Nephron (organoid): ENCODE results near the gene LRRC4C.

Experiments used
- H3K27ac Mint-ChIP-seq, 3 experiments: 2 replicates each; pipeline ENCODE4 v1.8.0; 2020; ENCODE audit warnings: mixed read lengths in 3 of 3, mild to moderate bottlenecking in 2 of 3, moderate library complexity in 1 of 3
- H3K27me3 Mint-ChIP-seq: 2 replicates; pipeline ENCODE4 v1.8.0; 2021; ENCODE audit warnings: low read depth, mild to moderate bottlenecking, moderate library complexity, mixed read lengths
- H3K36me3 Mint-ChIP-seq: 2 replicates; pipeline ENCODE4 v1.8.0; 2020; ENCODE audit warnings: low read depth, mixed read lengths
- H3K4me1 Mint-ChIP-seq: 2 replicates; pipeline ENCODE4 v1.8.0; 2020; ENCODE audit warnings: mixed read lengths
- H3K4me3 Mint-ChIP-seq, 3 experiments: 2 replicates each; pipeline ENCODE4 v1.8.0; 2020; ENCODE audit warnings: mild to moderate bottlenecking in 3 of 3, mixed read lengths in 3 of 3, moderate library complexity in 2 of 3
- H3K9me3 Mint-ChIP-seq: 2 replicates; pipeline ENCODE4 v1.8.0; 2020; ENCODE audit warnings: mixed read lengths
- TF ChIP-seq, protein P1 (sequence below), 3 experiments: fragments of 200-600 bp; sonication (generic); IDR thresholded peaks; one replicate each; pipeline ENCODE4 v1.5.0; 2021; ENCODE audit warnings: antibody characterized with exemption in 3 of 3; ENCODE audit not compliant: unreplicated experiment in 3 of 3

The LRRC4C gene

DNA sequence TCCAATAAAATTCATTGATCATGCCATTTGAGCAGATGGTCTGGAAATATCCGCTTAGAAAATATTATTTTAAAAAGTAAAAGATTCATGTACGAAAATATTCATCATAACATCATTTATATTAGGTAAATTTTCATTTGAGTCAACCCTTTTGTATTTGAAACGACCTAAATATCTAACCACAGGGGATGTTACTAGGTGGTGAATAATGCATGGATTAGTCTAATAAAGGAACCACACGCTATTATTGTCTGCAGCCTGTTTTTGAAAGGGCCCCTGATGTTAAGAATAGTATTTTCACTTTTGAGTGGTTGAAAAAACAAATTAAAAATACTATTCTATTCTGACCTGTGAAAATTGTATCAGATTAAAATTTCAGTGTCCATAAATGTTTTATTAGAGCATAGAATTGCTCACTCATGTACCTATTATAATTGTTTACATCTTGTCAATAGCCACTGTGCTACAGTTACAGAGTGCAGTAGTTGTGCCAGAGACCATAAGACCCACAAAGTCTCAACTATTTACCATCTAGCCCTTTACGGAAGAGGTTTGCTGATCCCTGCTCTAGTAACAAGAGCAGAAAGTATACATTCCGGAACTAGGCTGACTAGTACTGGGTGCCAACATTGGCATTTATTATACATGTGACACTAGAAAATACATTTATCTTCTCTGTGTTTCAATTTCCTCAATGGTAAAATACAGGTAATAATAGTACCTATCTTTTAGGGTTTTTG is 176.1 kb downstream of the LRRC4C start:
- Mint-ChIP-seq H3K27ac (no peak overlapping the region), H3K9me3 (no peaks in the 10 kb centered on the region), H3K4me1 (peaks cover 11% of the 10 kb centered on the region), H3K36me3 (no peaks in the 10 kb centered on the region), H3K27me3 (no peaks in the 10 kb centered on the region), H3K4me3 (no peak overlapping the region)
- TF ChIP-seq, protein P1, sequence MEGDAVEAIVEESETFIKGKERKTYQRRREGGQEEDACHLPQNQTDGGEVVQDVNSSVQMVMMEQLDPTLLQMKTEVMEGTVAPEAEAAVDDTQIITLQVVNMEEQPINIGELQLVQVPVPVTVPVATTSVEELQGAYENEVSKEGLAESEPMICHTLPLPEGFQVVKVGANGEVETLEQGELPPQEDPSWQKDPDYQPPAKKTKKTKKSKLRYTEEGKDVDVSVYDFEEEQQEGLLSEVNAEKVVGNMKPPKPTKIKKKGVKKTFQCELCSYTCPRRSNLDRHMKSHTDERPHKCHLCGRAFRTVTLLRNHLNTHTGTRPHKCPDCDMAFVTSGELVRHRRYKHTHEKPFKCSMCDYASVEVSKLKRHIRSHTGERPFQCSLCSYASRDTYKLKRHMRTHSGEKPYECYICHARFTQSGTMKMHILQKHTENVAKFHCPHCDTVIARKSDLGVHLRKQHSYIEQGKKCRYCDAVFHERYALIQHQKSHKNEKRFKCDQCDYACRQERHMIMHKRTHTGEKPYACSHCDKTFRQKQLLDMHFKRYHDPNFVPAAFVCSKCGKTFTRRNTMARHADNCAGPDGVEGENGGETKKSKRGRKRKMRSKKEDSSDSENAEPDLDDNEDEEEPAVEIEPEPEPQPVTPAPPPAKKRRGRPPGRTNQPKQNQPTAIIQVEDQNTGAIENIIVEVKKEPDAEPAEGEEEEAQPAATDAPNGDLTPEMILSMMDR (IDR thresholded peaks at IDR 0.05; ENCODE audit: unreplicated experiment in 3 of 3), result no peak

DNA sequence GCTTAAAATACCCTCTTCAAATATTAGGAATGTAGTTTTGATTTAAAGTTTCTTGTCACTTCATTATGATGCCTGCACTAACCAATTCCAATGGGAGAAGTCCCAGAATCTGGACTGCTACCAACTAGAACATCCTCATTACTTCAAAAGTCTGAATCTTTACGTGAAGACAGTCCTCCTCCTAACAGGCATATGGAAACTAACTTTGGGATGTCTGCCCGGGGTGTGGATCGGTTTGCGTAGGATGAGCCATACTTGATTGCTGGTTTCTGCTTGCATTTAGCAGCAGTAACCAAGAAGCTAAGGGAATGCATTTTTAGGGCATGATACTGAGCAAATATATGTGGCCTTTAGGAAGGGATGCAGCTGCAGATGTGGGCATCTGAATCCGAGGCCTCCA is 177.1 kb downstream of the LRRC4C start:
- Mint-ChIP-seq H3K4me3 (no peak overlapping the region), H3K9me3 (no peaks in the 10 kb centered on the region), H3K36me3 (no peaks in the 10 kb centered on the region), H3K4me1 (peaks cover 11% of the 10 kb centered on the region), H3K27ac (no peak overlapping the region), H3K27me3 (no peaks in the 10 kb centered on the region)
- TF ChIP-seq, protein P1 (IDR thresholded peaks at IDR 0.05; ENCODE audit: unreplicated experiment in 3 of 3), result no peak

DNA sequence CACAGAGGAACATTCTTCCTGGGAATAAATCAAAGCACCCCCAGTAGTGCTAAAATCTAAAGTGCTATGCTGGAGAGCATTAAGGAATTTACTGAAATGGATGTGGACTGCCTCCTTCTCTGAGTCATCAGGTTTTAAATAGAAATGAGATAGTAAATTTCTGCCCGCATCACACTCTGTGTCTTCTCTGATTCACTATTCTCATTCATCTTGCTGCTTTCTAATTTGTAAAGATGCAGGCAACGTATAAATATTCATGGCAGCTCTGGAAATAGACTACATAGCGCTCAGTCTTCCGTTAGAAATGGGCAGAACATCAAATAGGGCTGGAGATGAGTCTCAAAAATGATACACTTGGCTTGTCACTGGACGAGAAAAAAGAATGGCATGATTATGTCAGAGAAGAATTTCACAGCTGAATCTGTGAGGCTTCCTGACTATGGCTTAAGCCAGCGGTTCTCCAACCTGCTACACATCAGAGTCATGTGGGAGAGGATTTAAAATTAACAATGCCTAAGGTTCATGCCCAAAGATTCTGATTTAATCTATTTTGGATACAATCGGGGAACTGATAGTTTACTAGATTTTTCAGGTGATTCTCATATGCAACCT is 178.2 kb downstream of the LRRC4C start:
- TF ChIP-seq, protein P1 (IDR thresholded peaks at IDR 0.05; ENCODE audit: unreplicated experiment in 3 of 3), result no peak
- Mint-ChIP-seq H3K27me3 (no peaks in the 10 kb centered on the region), H3K4me1 (peaks cover 16% of the 10 kb centered on the region), H3K36me3 (no peaks in the 10 kb centered on the region), H3K9me3 (no peaks in the 10 kb centered on the region), H3K27ac (no peak overlapping the region), H3K4me3 (no peak overlapping the region)

DNA sequence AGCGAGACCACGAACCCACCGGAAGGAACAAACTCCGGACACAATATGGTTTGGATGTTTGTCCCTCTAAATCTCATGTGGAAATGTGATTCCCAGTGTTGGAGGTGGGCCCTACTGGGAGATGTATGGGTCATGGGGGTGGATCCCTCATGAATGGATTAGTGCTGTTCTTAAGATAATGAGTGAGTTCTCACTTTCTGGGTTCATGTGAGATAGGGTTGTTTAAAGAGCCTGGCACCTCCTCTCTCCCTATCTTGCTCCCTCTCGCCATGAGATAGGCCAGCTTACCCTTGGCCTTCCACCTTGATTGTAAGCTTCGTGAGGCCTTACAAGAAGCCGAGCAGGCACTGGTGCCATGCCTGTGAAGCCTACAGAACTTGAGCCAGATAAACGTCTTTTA is 184.6 kb downstream of the LRRC4C start:
- no peaks in the 10 kb centered on the region for H3K9me3 Mint-ChIP-seq
- no peak overlapping the region for H3K4me3 Mint-ChIP-seq
- H3K27ac Mint-ChIP-seq, result no peak overlapping the region
- no peaks in the 10 kb centered on the region for H3K27me3 Mint-ChIP-seq
- TF ChIP-seq, protein P1 (IDR thresholded peaks at IDR 0.05; ENCODE audit: unreplicated experiment in 3 of 3), result no peak
- peaks cover 10% of the 10 kb centered on the region for H3K4me1 Mint-ChIP-seq
- no peaks in the 10 kb centered on the region for H3K36me3 Mint-ChIP-seq

DNA sequence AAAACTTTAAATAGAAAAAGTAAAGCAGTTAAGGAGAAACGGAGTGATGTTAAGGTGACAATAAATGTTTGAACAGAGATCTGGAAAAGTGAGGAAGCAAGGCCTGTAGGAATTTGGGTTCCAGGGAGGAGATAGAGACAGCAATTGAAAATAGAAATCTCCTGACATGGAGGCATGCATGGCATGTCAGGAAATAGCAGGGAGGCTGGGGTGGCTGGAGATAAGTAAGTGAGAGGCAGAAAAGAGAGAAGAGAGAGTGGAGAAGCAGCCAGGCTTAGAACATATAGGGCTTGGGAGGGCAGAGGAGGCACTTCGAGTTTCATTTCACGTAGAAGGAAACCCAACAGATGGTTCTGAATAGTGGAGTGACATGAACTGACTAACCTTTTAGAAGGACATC is 185.5 kb downstream of the LRRC4C start:
- Mint-ChIP-seq H3K9me3 (no peaks in the 10 kb centered on the region), H3K36me3 (no peaks in the 10 kb centered on the region), H3K27me3 (no peaks in the 10 kb centered on the region), H3K4me1 (peaks cover 10% of the 10 kb centered on the region), H3K27ac (no peak overlapping the region), H3K4me3 (no peak overlapping the region)
- TF ChIP-seq, protein P1 (IDR thresholded peaks at IDR 0.05; ENCODE audit: unreplicated experiment in 3 of 3), result no peak

DNA sequence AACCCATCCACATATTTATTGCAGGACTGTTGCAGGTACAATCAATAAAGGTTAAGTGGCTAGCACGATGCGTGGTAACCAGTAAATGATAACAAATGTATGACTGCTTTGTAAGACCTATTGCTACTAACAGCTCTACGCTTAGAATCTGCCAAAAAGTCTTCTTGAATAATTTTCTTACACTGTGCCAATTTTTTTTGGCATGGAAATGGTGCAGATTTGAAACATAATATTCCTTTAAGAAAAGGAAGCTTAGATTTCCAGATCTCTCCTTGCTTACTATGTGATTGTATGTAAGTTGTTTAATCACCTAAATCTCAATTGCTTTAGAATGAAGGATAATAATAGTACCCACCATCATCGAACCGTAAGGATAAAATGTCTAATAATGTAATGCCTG is 192.0 kb downstream of the LRRC4C start:
- TF ChIP-seq, protein P1 (IDR thresholded peaks at IDR 0.05; ENCODE audit: unreplicated experiment in 3 of 3), result no peak
- H3K4me3 Mint-ChIP-seq, result no peak overlapping the region
- no peaks in the 10 kb centered on the region for H3K36me3 Mint-ChIP-seq
- no peaks in the 10 kb centered on the region for H3K27me3 Mint-ChIP-seq
- no peaks in the 10 kb centered on the region for H3K9me3 Mint-ChIP-seq
- H3K4me1 Mint-ChIP-seq, result peaks cover 13% of the 10 kb centered on the region
- H3K27ac Mint-ChIP-seq, result no peak overlapping the region
